Right lobe of liver (tissue), 4 donors: ENCODE measurements around the gene EIF6.

Experiments used
- POLR2A ChIP-seq: fragments of 450-650 bp; IDR thresholded peaks from one replicate; pipeline ENCODE4 v1.6.1; 2017; ENCODE audit warnings: antibody characterized with exemption, mild to moderate bottlenecking
- TF ChIP-seq, protein P1 (sequence below), 4 donors: fragments of 200-600 bp in 3 of 4; fragments of 450-650 bp in 1 of 4; IDR thresholded peaks; one replicate each; pipeline versions ENCODE4 v1.5.1 to v1.8.0; 2016 to 2022; ENCODE audit warnings: antibody characterized with exemption in 4 of 4, mild to moderate bottlenecking in 2 of 4
- donor health status: DM: no; HTN: no; CAD: no.
- donor health status: DM: no; HTN: no; CAD: no.
- donor health status: DM: no; HTN: yes; CAD: no.

DNA sequence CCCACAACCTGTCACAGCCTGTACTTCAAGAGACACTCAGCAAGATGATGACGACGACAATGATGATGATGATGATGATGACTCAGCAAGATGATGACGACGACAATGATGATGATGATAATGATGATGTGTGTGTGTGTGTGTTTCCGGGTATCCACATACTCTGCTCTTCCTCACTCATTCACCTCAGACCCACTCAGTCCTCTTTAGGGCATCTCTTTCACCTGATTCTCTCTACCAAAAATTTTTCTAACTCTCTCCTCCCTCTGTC lies 1.2 kb upstream of the EIF6 start:
- TF ChIP-seq POLR2A = no peak
- TF ChIP-seq, protein P1, sequence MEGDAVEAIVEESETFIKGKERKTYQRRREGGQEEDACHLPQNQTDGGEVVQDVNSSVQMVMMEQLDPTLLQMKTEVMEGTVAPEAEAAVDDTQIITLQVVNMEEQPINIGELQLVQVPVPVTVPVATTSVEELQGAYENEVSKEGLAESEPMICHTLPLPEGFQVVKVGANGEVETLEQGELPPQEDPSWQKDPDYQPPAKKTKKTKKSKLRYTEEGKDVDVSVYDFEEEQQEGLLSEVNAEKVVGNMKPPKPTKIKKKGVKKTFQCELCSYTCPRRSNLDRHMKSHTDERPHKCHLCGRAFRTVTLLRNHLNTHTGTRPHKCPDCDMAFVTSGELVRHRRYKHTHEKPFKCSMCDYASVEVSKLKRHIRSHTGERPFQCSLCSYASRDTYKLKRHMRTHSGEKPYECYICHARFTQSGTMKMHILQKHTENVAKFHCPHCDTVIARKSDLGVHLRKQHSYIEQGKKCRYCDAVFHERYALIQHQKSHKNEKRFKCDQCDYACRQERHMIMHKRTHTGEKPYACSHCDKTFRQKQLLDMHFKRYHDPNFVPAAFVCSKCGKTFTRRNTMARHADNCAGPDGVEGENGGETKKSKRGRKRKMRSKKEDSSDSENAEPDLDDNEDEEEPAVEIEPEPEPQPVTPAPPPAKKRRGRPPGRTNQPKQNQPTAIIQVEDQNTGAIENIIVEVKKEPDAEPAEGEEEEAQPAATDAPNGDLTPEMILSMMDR (IDR thresholded peaks at IDR 0.05) = no peak
